Sigmoid colon (tissue), 7 donors: ENCODE measurements around the gene MARK4. TPM values are rescaled to one million over a fixed set of nuclear protein-coding genes. Genes with fewer than 3 reads are reported as not detected.

Experiments used
- DNase-seq: peaks from one replicate; pipeline ENCODE4 v3.0.0-alpha.2; 2019
- H3K27ac ChIP-seq, 4 donors: fragments of 200-600 bp; sonication (generic); one replicate each; pipeline ENCODE4 v1.5.1; 2016 to 2019; ENCODE audit warnings: mild to moderate bottlenecking in 1 of 4
- H3K27me3 ChIP-seq, 3 donors: fragments of 200-600 bp; sonication (generic); one replicate each; pipeline ENCODE4 v1.5.1; 2019; ENCODE audit warnings: mild to moderate bottlenecking in 1 of 3
- H3K36me3 ChIP-seq, 4 donors: fragments of 200-600 bp; sonication (generic); one replicate each; pipeline ENCODE4 v1.5.1; 2016 to 2019
- H3K4me1 ChIP-seq, 4 donors: fragments of 200-600 bp; sonication (generic); one replicate each; pipeline ENCODE4 v1.5.1; 2017 to 2019
- H3K4me3 ChIP-seq, 4 donors: fragments of 200-600 bp; sonication (generic); one replicate each; pipeline ENCODE4 v1.5.1; 2017 to 2019; ENCODE audit warnings: mild to moderate bottlenecking in 2 of 4, moderate library complexity in 1 of 4
- H3K9me3 ChIP-seq, 4 donors: fragments of 200-600 bp in 3 of 4; sonication (generic) in 3 of 4; one replicate each; pipeline versions ENCODE4 v1.5.1 to v1.6.1; 2013 to 2019
- EP300 ChIP-seq, 4 donors: sonication (generic); formaldehyde crosslinking; IDR thresholded peaks; one replicate each; pipeline ENCODE4 v1.6.1; 2017; ENCODE audit warnings: antibody characterized with exemption in 4 of 4
- POLR2A ChIP-seq, 2 donors: fragments of 450-650 bp; IDR thresholded peaks; one replicate each; pipeline ENCODE4 v1.6.1; 2016; ENCODE audit warnings: antibody characterized with exemption in 2 of 2, mild to moderate bottlenecking in 2 of 2, moderate library complexity in 2 of 2
- POLR2AphosphoS5 ChIP-seq, 4 donors: sonication (generic); formaldehyde crosslinking; IDR thresholded peaks; one replicate each; pipeline ENCODE4 v1.6.1; 2017; ENCODE audit warnings: antibody characterized with exemption in 4 of 4
- WGBS, 2 donors: extraction: QIAGEN DNeasy Blood & Tissue Kit; methylation state at CpG; one replicate each; pipeline ENCODE4 v1.1.7; 2013; 5-methylcytosine and 5-hydroxymethylcytosine counted together
- intact Hi-C: fragments of 100-400 bp; cut with DNase I; formaldehyde crosslinking; loops from one replicate; pipeline ENCODE4 v1.15.1; 2023
- polyA plus RNA-seq, 3 donors: library from polyadenylated mRNA; stranded (reverse); fragments of 200-250 nt; gene quantifications; one replicate each; pipeline ENCODE4 v1.2.3, GENCODE V29; 2013
- total RNA-seq, 4 donors: library from RNA; depleted of rRNA; stranded (reverse); fragments of >200 nt; gene quantifications; one replicate each; pipeline ENCODE4 v1.1.0, GENCODE V29; 2016
- TF ChIP-seq, protein P1 (sequence below), 4 experiments: fragments of 450-650 bp in 3 of 4; fragments of 200-600 bp in 1 of 4; IDR thresholded peaks; one replicate each; pipeline ENCODE4 v1.5.1; 2016 to 2019; ENCODE audit warnings: antibody characterized with exemption in 4 of 4, mild to moderate bottlenecking in 3 of 4, moderate library complexity in 2 of 4
- donor health status: healthy with polysubstance abuse.
- donor health status: Bipolar disorder and iron deficiency.
- donor health status: healthy.

Gene MARK4
- total and polyA plus RNA-seq, 7 donors = 6.2 to 39.9 (median 12.7) TPM

GRCh38 chr19:45342911-45343310 is 91.8 kb downstream of the MARK4 start:
- intact Hi-C loops = no loop called here
- H3K9me3 ChIP-seq = no peaks in the 10 kb centered on the region
- H3K27ac ChIP-seq = no peak overlapping the region
- H3K27me3 ChIP-seq = peaks cover 25 to 73% (median 52%) of the 10 kb centered on the region in 3 donors
- no peak overlapping the region for H3K4me3 ChIP-seq
- 78 to 82% methylated on average over 13 of the region's 13 CpGs for WGBS, 2 donors
- TF ChIP-seq, protein P1, sequence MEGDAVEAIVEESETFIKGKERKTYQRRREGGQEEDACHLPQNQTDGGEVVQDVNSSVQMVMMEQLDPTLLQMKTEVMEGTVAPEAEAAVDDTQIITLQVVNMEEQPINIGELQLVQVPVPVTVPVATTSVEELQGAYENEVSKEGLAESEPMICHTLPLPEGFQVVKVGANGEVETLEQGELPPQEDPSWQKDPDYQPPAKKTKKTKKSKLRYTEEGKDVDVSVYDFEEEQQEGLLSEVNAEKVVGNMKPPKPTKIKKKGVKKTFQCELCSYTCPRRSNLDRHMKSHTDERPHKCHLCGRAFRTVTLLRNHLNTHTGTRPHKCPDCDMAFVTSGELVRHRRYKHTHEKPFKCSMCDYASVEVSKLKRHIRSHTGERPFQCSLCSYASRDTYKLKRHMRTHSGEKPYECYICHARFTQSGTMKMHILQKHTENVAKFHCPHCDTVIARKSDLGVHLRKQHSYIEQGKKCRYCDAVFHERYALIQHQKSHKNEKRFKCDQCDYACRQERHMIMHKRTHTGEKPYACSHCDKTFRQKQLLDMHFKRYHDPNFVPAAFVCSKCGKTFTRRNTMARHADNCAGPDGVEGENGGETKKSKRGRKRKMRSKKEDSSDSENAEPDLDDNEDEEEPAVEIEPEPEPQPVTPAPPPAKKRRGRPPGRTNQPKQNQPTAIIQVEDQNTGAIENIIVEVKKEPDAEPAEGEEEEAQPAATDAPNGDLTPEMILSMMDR (IDR thresholded peaks at IDR 0.05) = no peak
- no peak for TF ChIP-seq EP300 (IDR thresholded peaks at IDR 0.05)
- TF ChIP-seq POLR2A (IDR thresholded peaks at IDR 0.05) = no peak
- no peak for TF ChIP-seq POLR2AphosphoS5 (IDR thresholded peaks at IDR 0.05)
- no peaks in the 10 kb centered on the region for H3K36me3 ChIP-seq
- DNase-seq = no peak
- peaks cover 0 to 21% (median 10%) of the 10 kb centered on the region in 4 donors for H3K4me1 ChIP-seq

DNA sequence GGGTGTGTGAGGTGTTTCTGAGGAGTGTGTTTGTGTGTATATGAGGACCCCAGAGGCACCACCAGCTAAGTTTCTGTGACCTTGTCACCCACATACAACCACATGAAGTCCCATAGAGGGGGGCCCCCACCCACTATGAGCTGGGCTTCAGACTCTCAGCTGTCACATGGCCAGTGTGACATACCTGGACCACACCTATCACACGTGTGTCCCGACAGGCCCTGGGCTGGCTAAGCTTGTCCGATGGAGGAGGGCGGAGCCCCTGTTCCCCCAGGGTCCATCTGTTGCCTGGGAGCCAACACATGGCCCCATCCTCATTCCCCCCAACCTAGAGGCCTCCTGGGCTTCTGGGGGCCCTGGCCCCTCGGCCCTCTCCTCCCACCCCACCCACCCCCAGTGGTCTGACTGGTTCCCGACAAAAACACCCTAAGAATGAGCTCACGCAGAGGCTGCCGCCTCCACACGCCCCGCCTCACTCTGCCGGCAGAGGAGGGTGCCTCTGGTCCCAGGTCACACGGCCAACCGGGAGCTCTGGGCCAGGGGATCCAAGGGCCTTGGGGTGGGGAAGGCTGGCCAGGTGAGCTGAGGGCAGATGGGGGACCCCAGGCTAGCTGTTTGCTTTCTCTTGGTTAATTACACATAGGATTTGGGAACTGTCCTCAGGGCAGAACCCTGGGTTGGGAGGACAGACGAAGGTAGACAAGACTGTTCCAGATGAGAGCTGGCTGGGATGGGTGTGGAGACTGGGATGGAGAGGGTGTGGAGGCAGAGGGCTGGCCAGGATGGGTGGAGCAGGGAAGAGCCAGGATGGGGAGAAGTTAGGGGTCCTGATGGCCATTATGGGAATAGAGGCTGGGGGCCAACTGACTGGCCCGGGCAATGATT is 93.8 kb downstream of the MARK4 start:
- DNase-seq = no peak
- H3K27me3 ChIP-seq = peaks cover 23 to 61% (median 57%) of the 10 kb centered on the region in 3 donors
- intact Hi-C loops = no loop called here
- H3K4me1 ChIP-seq = peaks cover 0 to 14% (median 7%) of the 10 kb centered on the region in 4 donors
- H3K36me3 ChIP-seq = no peaks in the 10 kb centered on the region
- TF ChIP-seq EP300 (IDR thresholded peaks at IDR 0.05) (no peak), POLR2A (IDR thresholded peaks at IDR 0.05) (no peak), POLR2AphosphoS5 (IDR thresholded peaks at IDR 0.05) (no peak)
- TF ChIP-seq, protein P1 (IDR thresholded peaks at IDR 0.05) = no peak
- WGBS, 2 donors = 21 to 46% methylated on average over 15 of the region's 15 CpGs
- H3K27ac ChIP-seq = no peak overlapping the region
- no peak overlapping the region for H3K4me3 ChIP-seq
- H3K9me3 ChIP-seq = no peaks in the 10 kb centered on the region

DNA sequence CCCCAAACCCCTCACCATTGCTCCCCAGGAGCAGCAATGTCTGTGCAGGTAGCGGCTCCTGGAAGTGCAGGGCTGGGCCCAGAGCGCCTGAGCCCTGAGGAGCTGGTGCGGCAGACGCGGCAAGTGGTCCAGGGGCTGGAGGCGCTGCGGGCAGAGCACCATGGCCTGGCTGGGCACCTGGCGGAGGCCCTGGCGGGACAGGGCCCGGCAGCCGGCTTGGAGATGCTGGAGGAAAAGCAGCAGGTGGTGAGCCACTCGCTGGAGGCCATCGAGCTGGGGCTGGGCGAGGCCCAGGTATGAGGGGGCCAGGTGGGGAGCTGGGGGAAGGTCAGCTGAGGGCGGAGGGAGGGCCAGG is 94.4 kb downstream of the MARK4 start:
- no peaks in the 10 kb centered on the region for H3K9me3 ChIP-seq
- TF ChIP-seq, protein P1 (IDR thresholded peaks at IDR 0.05) = no peak
- no peak for TF ChIP-seq EP300 (IDR thresholded peaks at IDR 0.05)
- TF ChIP-seq POLR2AphosphoS5 (IDR thresholded peaks at IDR 0.05) = no peak
- no peak for TF ChIP-seq POLR2A (IDR thresholded peaks at IDR 0.05)
- 62 to 78% methylated on average over 15 of the region's 15 CpGs for WGBS, 2 donors
- no peak for DNase-seq
- no peak overlapping the region for H3K4me3 ChIP-seq
- intact Hi-C loops = no loop called here
- no peaks in the 10 kb centered on the region for H3K36me3 ChIP-seq
- peaks cover 16 to 54% (median 51%) of the 10 kb centered on the region in 3 donors for H3K27me3 ChIP-seq
- peaks cover 0 to 11% (median 5%) of the 10 kb centered on the region in 4 donors for H3K4me1 ChIP-seq
- H3K27ac ChIP-seq = no peak overlapping the region

DNA sequence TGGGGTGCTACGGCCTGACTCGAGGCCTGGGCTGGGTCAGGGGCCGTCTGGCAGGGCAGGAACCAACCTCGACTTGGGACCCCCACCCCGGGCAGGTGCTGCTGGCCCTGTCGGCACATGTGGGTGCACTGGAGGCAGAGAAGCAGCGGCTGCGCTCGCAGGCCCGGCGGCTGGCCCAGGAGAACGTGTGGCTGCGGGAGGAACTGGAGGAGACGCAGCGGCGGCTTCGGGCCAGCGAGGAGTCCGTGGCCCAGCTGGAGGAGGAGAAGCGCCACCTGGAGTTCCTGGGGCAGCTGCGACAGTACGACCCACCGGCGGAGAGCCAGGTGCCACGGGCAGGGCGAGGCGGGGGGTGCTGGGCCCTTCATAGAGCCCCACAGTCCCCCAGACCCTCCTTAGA is 95.4 kb downstream of the MARK4 start:
- H3K27ac ChIP-seq = no peak overlapping the region
- DNase-seq = no peak
- intact Hi-C loops = no loop called here
- no peaks in the 10 kb centered on the region for H3K9me3 ChIP-seq
- H3K36me3 ChIP-seq = peaks cover 0 to 5% (median 0%) of the 10 kb centered on the region in 4 donors
- TF ChIP-seq, protein P1 (IDR thresholded peaks at IDR 0.05) = no peak
- TF ChIP-seq POLR2A (IDR thresholded peaks at IDR 0.05) (no peak), EP300 (IDR thresholded peaks at IDR 0.05) (no peak), POLR2AphosphoS5 (IDR thresholded peaks at IDR 0.05) (no peak)
- no peak overlapping the region for H3K4me3 ChIP-seq
- WGBS, 2 donors = 20 to 32% methylated on average over 27 of the region's 27 CpGs
- peaks cover 7 to 45% (median 41%) of the 10 kb centered on the region in 3 donors for H3K27me3 ChIP-seq
- H3K4me1 ChIP-seq = peaks cover 0 to 6% (median 0%) of the 10 kb centered on the region in 4 donors
